SK-N-SH (cell line): Measurements from ENCODE around the gene ZBTB46. TPM values are rescaled to one million over a fixed set of nuclear protein-coding genes. Genes with fewer than 3 reads are reported as not detected.

ENCODE experiments used
- CTCF ChIA-PET: fragments of 300-600, 350-600 bp; formaldehyde crosslinking; extraction: SDS; loops from one replicate; lab custom pipeline; 2021; lab: Yijun Ruan, JAX
- POLR2A ChIA-PET: fragments of 350-600 bp; sonication (Branson Sonifier 250); formaldehyde crosslinking; extraction: SDS; loops from one replicate; lab custom pipeline; 2020; ENCODE audit warnings: antibody characterized with exemption, inconsistent platforms; lab: Yijun Ruan, JAX
- DNase-seq: peaks from one replicate; pipeline ENCODE4 v3.0.0; 2012
- H2AFZ ChIP-seq: fragments of 200-600 bp; sonication (generic); 2 replicates; pipeline ENCODE4 v1.8.1; 2016; ENCODE audit warnings: antibody characterized with exemption, mild to moderate bottlenecking, low read depth
- H3F3A ChIP-seq: fragments of 200-600 bp; sonication (generic); replicated peaks from 2 replicates; pipeline ENCODE3; 2016; ENCODE audit warnings: antibody characterized with exemption, mild to moderate bottlenecking; ENCODE audit not compliant: insufficient read depth
- H3K27ac ChIP-seq, 2 experiments: fragments of 200-500 bp in 1 of 2; fragments of 200-600 bp in 1 of 2; sonication (Bioruptor generic) in 1 of 2; sonication (generic), shearing (Covaris generic) in 1 of 2; 2 replicates each; pipeline versions ENCODE4 v1.5.1 to v1.6.1; 2014 to 2016; ENCODE audit warnings: low read depth in 2 of 2, inconsistent platforms in 1 of 2, low read length in 1 of 2, mild to moderate bottlenecking in 1 of 2, mixed read lengths in 1 of 2
- H3K27me3 ChIP-seq: fragments of 200-600 bp; sonication (generic), shearing (Covaris generic); 2 replicates; pipeline ENCODE4 v1.6.1; 2016; ENCODE audit warnings: mixed run types; ENCODE audit not compliant: insufficient read depth
- H3K36me3 ChIP-seq, 2 experiments: fragments of 200-500 bp in 1 of 2; fragments of 200-600 bp in 1 of 2; sonication (Bioruptor generic) in 1 of 2; sonication (generic) in 1 of 2; replicated peaks in 1 of 2; 2 replicates each; pipeline versions ENCODE3 to v1.5.1; 2014 to 2016; ENCODE audit warnings: low read length in 1 of 2, mild to moderate bottlenecking in 1 of 2; ENCODE audit not compliant: insufficient read depth in 2 of 2, control insufficient read depth in 1 of 2
- H3K4me1 ChIP-seq, 2 experiments: fragments of 200-500 bp in 1 of 2; fragments of 200-600 bp in 1 of 2; sonication (Bioruptor generic) in 1 of 2; sonication (generic), shearing (Covaris generic) in 1 of 2; 2 replicates each; pipeline versions ENCODE4 v1.5.1 to v1.6.1; 2014 to 2016; ENCODE audit warnings: low read depth in 1 of 2, low read length in 1 of 2, mixed run types in 1 of 2; ENCODE audit not compliant: insufficient read depth in 2 of 2, control insufficient read depth in 1 of 2
- H3K4me2 ChIP-seq: fragments of 200-600 bp; sonication (generic), shearing (Covaris generic); 2 replicates; pipeline ENCODE4 v1.6.1; 2017; ENCODE audit warnings: mixed run types
- H3K4me3 ChIP-seq, 2 experiments: fragments of 200-500 bp in 1 of 2; fragments of 200-600 bp in 1 of 2; sonication (Bioruptor generic) in 1 of 2; sonication (generic), shearing (Covaris generic) in 1 of 2; 2 replicates each; pipeline versions ENCODE4 v1.5.1 to v1.8.1; 2014 to 2016; ENCODE audit warnings: low read depth in 2 of 2, inconsistent platforms in 1 of 2, low read length in 1 of 2, mild to moderate bottlenecking in 1 of 2, mixed read lengths in 1 of 2, moderate library complexity in 1 of 2
- H3K79me2 ChIP-seq: fragments of 200-600 bp; sonication (generic); 2 replicates; pipeline ENCODE4 v1.8.1; 2017; ENCODE audit warnings: mild to moderate bottlenecking; ENCODE audit not compliant: insufficient read depth
- H3K9ac ChIP-seq: fragments of 200-600 bp; sonication (generic); 2 replicates; pipeline ENCODE4 v1.6.1; 2017; ENCODE audit warnings: mixed run types
- H3K9me2 ChIP-seq: fragments of 200-600 bp; sonication (generic); 2 replicates; pipeline ENCODE4 v1.6.1; 2017; ENCODE audit warnings: mixed run types
- H3K9me3 ChIP-seq: fragments of 200-600 bp; sonication (generic); 2 replicates; pipeline ENCODE4 v1.6.1; 2017; ENCODE audit warnings: mixed run types, mild to moderate bottlenecking, moderate library complexity
- H4K20me1 ChIP-seq: fragments of 200-600 bp; sonication (generic); 2 replicates; pipeline ENCODE4 v1.6.1; 2017; ENCODE audit warnings: mild to moderate bottlenecking, mixed run types; ENCODE audit not compliant: insufficient read depth
- EZH2phosphoT487 ChIP-seq: fragments of 200-600 bp; sonication (generic); IDR thresholded peaks from 2 replicates; pipeline ENCODE4 v1.6.1; 2017; ENCODE audit warnings: low read depth, mixed run types, mild to moderate bottlenecking, antibody characterized with exemption, moderate library complexity, borderline replicate concordance
- FOXJ3 ChIP-seq: sonication (generic); formaldehyde crosslinking; IDR thresholded peaks from 2 replicates; pipeline ENCODE4 v1.5.1; 2020; ENCODE audit warnings: mild to moderate bottlenecking, missing genetic modification reagents
- FOXM1 ChIP-seq: IDR thresholded peaks from 2 replicates; pipeline ENCODE4 v1.4.0; 2012; ENCODE audit warnings: low read depth, mild to moderate bottlenecking
- GABPA ChIP-seq: IDR thresholded peaks from 2 replicates; pipeline ENCODE4 v1.4.0; 2012; ENCODE audit warnings: low read depth, mild to moderate bottlenecking
- IRF3 ChIP-seq: fragments of 150-350 bp; IDR thresholded peaks from 2 replicates; pipeline ENCODE4 v1.6.1; 2016; ENCODE audit warnings: mild to moderate bottlenecking, low read depth, low read length
- JUND ChIP-seq: IDR thresholded peaks from 2 replicates; pipeline ENCODE4 v1.4.0; 2012
- RFX5 ChIP-seq: IDR thresholded peaks from 2 replicates; pipeline ENCODE4 v1.6.1; 2012; ENCODE audit warnings: mild to moderate bottlenecking, improper control_type of control experiment, low read length
- TAF1 ChIP-seq: IDR thresholded peaks from 2 replicates; pipeline ENCODE4 v1.6.1; 2012; ENCODE audit warnings: low read depth, mild to moderate bottlenecking, low read length, moderate library complexity, borderline replicate concordance
- TCF12 ChIP-seq: IDR thresholded peaks from 2 replicates; pipeline ENCODE4 v1.4.0; 2012
- YY1 ChIP-seq: IDR thresholded peaks from 2 replicates; pipeline ENCODE4 v1.4.0; 2012; ENCODE audit warnings: low read depth, mild to moderate bottlenecking
- WGBS: methylation state at CpG from one replicate; pipeline ENCODE4 v1.1.6; 2017; ENCODE audit warnings: low lambda C conversion rate; 5-methylcytosine and 5-hydroxymethylcytosine counted together
- polyA plus RNA-seq, 3 experiments: library from polyadenylated mRNA; depleted of rRNA; stranded (reverse); fragments of >200 nt; gene quantifications; 2 replicates each; pipeline ENCODE4 v1.2.3, GENCODE V29; 2012

The ZBTB46 gene, protein sequence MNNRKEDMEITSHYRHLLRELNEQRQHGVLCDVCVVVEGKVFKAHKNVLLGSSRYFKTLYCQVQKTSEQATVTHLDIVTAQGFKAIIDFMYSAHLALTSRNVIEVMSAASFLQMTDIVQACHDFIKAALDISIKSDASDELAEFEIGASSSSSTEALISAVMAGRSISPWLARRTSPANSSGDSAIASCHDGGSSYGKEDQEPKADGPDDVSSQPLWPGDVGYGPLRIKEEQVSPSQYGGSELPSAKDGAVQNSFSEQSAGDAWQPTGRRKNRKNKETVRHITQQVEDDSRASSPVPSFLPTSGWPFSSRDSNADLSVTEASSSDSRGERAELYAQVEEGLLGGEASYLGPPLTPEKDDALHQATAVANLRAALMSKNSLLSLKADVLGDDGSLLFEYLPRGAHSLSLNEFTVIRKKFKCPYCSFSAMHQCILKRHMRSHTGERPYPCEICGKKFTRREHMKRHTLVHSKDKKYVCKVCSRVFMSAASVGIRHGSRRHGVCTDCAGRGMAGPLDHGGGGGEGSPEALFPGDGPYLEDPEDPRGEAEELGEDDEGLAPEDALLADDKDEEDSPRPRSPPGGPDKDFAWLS
- polyA plus RNA-seq (2012; rRNA removed): 0.11 and 0.15 TPM in 2 replicates
- polyA plus RNA-seq (2012; cell fraction: cytosol; rRNA removed): 0.10 and 0.26 TPM in 2 replicates
- polyA plus RNA-seq (2012; cell fraction: nucleus; rRNA removed): 0.43 and 0.71 TPM in 2 replicates

DNA sequence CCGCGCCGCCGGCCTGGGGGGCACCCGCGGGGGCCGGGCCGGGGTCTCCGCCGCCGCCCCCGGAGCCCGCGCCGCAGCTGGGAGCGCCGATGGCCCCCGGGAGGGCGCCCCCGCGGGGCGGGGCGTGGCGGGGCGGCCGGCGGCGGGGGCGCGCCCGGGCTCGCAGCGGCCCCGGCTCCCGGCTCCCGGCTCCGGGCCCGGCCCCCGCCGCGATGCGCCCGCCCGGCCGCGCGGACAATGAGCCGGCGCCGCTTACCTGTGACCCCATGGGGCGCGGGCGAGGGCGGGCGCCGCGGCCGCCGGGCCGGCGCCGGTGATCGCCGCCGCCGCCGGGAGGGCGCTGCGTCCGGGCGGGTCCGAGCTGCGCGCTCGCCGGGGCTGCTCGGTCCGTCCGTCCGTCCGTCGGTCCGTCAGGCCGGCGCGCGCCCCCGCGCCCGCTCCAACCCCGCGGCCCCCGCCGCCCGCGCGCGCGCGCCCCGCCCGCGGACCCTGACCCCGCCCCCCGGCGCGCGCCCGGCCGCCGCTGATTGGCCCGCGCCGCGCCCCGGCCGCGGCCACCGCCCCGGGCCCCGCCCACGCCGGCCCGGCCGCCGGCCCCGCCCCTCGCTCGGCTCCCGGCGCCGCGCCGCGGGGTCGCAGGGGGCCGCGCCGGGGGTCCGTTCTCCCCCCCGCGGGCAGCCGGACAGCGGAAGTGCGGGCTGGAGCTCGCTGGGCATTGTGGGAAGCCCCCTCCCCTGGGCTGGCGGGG lies at the start of gene ZBTB46:
ZBTB46 (minus strand) TSS at position 424 of the 748 bp plus-strand sequence. CDS start 40,507 bp downstream, outside the sequence.
- DNase-seq: peak; percentile 99
- no CpG with 5 or more reads among the region's 147 CpGs for WGBS
- H3K27ac ChIP-seq: no peak within 1 kb of the TSS

DNA sequence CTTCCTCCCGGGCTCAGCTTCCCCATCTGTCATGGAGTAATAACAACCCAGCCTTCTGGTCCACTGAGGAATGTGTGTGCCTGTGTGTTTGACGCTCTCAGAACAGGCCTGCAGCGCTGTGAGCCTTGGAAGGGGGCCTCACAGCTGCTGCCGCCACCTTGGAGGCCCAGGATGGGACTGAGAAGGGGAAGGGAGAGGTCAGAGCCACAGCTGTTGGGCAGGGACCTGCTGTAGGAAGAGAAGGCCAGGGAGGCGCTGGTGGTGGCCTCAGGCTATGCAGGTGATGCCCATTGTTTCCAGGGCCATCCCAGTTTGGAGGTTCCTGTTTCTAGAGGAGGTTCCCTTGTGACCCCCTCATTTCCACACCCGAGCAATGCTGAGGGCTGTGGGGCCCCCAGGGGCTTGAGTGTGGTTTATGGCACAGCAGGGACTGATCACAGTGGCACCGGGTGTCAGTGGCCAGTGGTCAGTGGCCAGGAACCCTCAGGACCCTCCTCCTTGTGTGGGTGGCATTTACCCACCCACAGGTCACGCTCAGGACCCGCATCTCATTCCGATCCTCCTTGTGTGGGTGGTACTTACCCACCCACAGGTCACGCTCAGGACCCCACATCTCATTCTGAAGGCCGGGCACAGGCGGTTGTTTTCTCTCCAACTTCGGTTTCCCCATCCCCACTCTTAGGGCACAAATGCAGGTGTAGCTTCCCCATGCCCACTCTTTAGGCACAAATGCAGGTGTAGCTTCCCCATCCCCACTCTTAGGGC lies 48.0 kb upstream of the ZBTB46 start:
- TF ChIP-seq TAF1 (no peak), TCF12 (no peak), JUND (no peak), FOXM1 (no peak), RFX5 (no peak), FOXJ3 (CRISPR knock-in tag) (no peak), EZH2phosphoT487 (no peak), YY1 (no peak)
- H3K36me3 ChIP-seq: peaks cover 24 to 65% of the 10 kb centered on the region in 2 experiments
- H3K9ac ChIP-seq: no peak overlapping the region
- no peak overlapping the region for H2AFZ ChIP-seq
- no peak overlapping the region for H3K27ac ChIP-seq
- no peaks in the 10 kb centered on the region for H3F3A ChIP-seq
- H3K4me1 ChIP-seq: peaks cover 0 to 4% of the 10 kb centered on the region in 2 experiments; a peak in 1 of 4 replicates
- H3K27me3 ChIP-seq: no peaks in the 10 kb centered on the region
- peaks cover 56% of the 10 kb centered on the region for H4K20me1 ChIP-seq
- no peak overlapping the region for H3K4me2 ChIP-seq
- no peaks in the 10 kb centered on the region for H3K9me2 ChIP-seq
- 98% methylated on average over 4 of the region's 14 CpGs for WGBS
- ChIA-PET POLR2A (no interaction called here), CTCF (interaction anchor here (1.4 kb wide), 1 partner anchor 104 kb away, joined by 6 read pairs; no protein-coding TSS in a partner anchor)
- H3K4me3 ChIP-seq: no peak overlapping the region
- DNase-seq: no peak
- peaks cover 67% of the 10 kb centered on the region; the same call in 1 of the 2 replicates for H3K79me2 ChIP-seq
- H3K9me3 ChIP-seq: no peaks in the 10 kb centered on the region

More for the DNA sequence above, at the start of gene ZBTB46:
- no peaks in the 10 kb centered on the region for H3K9me2 ChIP-seq
- peaks cover 4% of the 10 kb centered on the region for H3F3A ChIP-seq
- peaks cover 5 to 23% of the 10 kb centered on the region in 2 experiments; a peak in 2 of 4 replicates for H3K4me1 ChIP-seq
- H3K79me2 ChIP-seq: no peaks in the 10 kb centered on the region
- H2AFZ ChIP-seq: peak within 1 kb of the TSS; percentile 59; the same call in 1 of the 2 replicates
- H4K20me1 ChIP-seq: no peaks in the 10 kb centered on the region
- peak within 1 kb of the TSS; percentile 63 for H3K4me2 ChIP-seq
- POLR2A ChIA-PET: no interaction called here
- peak within 1 kb of the TSS; percentile 54 to 56 for H3K4me3 ChIP-seq
- H3K9me3 ChIP-seq: no peaks in the 10 kb centered on the region
- CTCF ChIA-PET: interaction anchor here (0.8 to 1.4 kb wide), 2 partner anchors 45 to 56 kb away, joined by 3 to 4 read pairs; no protein-coding TSS in a partner anchor
- TF ChIP-seq EZH2phosphoT487: no peak
- TF ChIP-seq TCF12: no peak
- TF ChIP-seq FOXJ3 (CRISPR knock-in tag): no peak
- TF ChIP-seq GABPA: no peak
- TF ChIP-seq IRF3: no peak
- TF ChIP-seq FOXM1: no peak
- no peak within 1 kb of the TSS for H3K9ac ChIP-seq
- H3K36me3 ChIP-seq: no peaks in the 10 kb centered on the region
- peaks cover 6% of the 10 kb centered on the region; the same call in 1 of the 2 replicates for H3K27me3 ChIP-seq
